Right renal cortex interstitium (tissue), 3 donors: ENCODE measurements around the gene CHCHD10. TPM values are rescaled to one million over a fixed set of nuclear protein-coding genes. Genes with fewer than 3 reads are reported as not detected.

Experiments used
- DNase-seq, 3 donors: peaks; one replicate each; pipeline ENCODE4 v3.0.0-alpha.2; 2013; ENCODE audit warnings: low read depth in 3 of 3, low spot score in 2 of 3
- polyA plus RNA-seq, 3 donors: library from polyadenylated mRNA; unstranded; fragments of 120-200 nt; gene quantifications; one replicate each; pipeline ENCODE4 v1.2.1, GENCODE V29; 2013; ENCODE audit not compliant: insufficient read length in 3 of 3

Gene CHCHD10
- polyA plus RNA-seq, 3 donors: 57.4 to 75.6 (median 61.0) TPM

DNA sequence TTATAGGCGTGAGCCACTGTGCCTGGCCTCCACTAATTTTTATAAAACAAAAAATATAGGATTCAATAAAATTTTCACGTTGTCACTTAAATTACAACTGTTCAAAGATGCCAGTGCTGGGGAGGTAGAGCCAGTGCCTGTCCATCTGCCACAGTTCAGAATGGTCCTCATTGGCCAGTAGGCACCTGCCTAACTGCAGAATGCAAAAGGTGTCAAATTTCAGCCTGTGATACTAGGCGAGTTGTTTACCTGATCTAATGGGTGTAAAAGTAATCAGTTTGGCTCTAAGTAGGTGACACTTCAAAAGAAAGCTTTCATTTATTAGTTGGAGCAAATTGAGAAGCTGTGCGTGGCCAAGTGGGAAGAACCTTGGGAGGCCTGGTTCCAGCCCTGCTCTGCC is 21.3 kb upstream of the CHCHD10 start:
- no peak for DNase-seq

GRCh38 chr22:23787910-23788309 is 20.1 kb upstream of the CHCHD10 start:
- DNase-seq: no peak

DNA sequence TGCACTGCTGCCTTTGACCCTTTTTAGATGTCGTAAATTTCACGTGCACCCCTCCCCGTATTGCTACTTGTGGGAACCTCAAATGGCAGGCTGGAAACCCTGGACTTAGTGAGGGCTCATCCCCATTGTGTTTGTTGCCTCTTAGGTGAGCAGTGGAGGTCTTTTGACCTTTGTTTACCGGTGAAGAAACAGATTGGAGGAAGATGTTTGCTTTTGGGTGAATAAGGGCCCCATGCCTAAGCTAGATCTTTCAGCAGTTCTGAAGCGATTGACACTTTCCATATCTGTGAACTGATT is 19.8 kb upstream of the CHCHD10 start:
- DNase-seq: no peak

- DNase-seq: peak; percentile 63 to 82 (median 80)
Measured at GRCh38 chr22:23786752-23787599, 19.2 kb upstream of the CHCHD10 start, which contains the start of gene SMARCB1. TSS of gene SMARCB1 (plus strand) at chr22:23786966. CDS start at chr22:23787170, 204 bp downstream.

DNA sequence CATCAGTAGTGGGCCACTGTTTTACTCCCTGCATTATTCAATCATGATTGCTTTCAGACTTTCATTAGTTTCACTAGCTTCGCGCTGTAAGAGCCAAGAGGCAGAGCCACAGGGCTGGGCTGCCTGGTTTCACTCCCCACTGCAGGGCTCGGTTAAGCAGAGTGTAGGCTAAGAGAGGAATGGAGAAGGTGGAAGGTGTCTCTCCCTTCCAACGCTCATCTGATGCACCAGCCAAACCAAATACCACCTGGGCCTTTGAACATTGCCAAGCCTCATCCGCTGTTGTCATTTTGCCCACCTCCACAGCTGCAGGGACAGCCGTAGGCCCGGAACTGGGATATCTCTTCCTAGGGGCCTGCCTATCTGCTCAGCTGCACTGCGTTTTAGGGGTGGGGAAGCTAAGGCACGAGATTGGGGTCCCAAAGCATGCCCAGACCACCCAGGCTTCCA is 18.5 kb upstream of the CHCHD10 start:
- DNase-seq: no peak

DNA sequence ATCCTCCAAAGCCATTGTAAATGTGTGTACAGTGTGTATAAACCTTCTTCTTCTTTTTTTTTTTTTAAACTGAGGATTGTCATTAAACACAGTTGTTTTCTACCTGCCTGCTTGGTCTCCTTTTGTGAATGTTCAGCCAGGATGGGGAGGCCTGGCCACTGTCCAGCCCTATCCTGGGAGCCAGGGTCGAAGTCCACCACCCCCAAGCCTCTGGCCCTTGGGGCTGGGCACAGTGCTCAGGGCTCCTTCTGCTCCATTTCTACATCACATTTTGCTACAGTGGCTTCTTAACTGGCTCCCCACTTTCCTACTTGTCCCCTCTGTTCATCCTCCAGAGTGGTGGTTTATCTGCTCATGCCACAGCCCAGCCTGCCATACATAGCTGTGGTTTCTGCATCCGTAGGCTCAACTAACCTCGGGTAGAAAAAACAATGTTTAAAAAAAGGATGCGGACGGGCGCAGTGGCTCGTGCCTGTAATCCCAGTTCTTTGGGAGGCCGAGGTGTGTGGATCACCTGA is 16.5 kb upstream of the CHCHD10 start:
- no peak for DNase-seq

- DNase-seq: no peak
Measured at GRCh38 chr22:23783265-23784150, 15.7 kb upstream of the CHCHD10 start.

DNA sequence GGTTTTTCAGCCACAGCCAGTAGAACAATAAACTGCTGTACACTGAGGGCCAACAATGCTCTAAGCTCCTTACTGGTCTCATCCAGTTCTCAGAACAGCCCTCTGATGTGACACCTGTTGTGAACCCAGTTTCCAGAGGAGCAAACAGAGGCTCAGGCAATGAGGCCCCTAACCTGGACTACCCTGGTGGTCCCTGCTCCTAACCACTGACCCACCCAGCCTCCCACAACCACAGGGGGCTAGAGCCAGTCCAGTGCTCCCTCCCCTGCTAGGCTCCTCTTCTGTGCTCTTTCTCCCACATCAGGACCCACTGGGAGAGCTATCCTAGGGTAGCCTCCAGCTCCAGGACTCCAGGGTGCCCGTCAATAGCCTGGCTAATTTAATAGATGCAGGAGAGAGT is 14.9 kb upstream of the CHCHD10 start:
- DNase-seq: no peak

GRCh38 chr22:23782252-23782651 is 14.5 kb upstream of the CHCHD10 start:
- DNase-seq: no peak

- no peak for DNase-seq
Measured at GRCh38 chr22:23781511-23782183, 13.9 kb upstream of the CHCHD10 start.

DNA sequence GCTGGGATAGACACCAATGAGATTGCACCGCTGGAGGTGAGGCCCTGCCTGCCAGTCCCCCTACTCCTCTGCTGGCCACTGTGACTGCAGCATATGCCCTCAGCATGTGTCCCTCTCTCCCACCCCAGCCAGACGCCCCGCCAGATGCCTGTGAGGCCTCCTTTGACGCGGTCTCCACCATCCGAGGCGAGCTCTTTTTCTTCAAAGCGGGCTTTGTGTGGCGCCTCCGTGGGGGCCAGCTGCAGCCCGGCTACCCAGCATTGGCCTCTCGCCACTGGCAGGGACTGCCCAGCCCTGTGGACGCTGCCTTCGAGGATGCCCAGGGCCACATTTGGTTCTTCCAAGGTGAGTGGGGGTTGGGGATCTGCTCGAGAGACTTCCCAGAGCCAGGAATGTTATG is 13.3 kb upstream of the CHCHD10 start:
- DNase-seq: no peak

DNA sequence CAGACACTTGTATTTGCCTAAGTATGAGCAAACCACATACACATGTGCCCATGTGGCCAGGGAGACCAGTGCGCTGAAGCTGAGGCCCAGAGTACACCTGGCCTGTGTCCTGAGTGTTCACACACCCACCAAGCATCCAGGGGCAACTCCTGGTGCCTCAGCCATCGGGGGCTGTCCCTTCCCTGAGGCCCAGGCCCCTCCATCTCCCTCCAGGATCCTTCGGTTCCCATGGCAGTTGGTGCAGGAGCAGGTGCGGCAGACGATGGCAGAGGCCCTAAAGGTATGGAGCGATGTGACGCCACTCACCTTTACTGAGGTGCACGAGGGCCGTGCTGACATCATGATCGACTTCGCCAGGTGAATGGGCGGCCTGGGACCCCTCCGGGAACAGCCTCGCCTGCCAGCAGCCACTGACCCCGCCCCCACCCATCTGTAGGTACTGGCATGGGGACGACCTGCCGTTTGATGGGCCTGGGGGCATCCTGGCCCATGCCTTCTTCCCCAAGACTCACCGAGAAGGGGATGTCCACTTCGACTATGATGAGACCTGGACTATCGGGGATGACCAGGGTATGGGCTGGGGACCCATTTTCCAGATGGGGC is 12.5 kb upstream of the CHCHD10 start:
- no peak for DNase-seq

GRCh38 chr22:23779731-23780130 is 12.0 kb upstream of the CHCHD10 start:
- DNase-seq: no peak

GRCh38 chr22:23779083-23779482 is 11.3 kb upstream of the CHCHD10 start:
- DNase-seq: no peak

- DNase-seq: no peak
Measured at GRCh38 chr22:23778577-23778900, 10.8 kb upstream of the CHCHD10 start.

DNA sequence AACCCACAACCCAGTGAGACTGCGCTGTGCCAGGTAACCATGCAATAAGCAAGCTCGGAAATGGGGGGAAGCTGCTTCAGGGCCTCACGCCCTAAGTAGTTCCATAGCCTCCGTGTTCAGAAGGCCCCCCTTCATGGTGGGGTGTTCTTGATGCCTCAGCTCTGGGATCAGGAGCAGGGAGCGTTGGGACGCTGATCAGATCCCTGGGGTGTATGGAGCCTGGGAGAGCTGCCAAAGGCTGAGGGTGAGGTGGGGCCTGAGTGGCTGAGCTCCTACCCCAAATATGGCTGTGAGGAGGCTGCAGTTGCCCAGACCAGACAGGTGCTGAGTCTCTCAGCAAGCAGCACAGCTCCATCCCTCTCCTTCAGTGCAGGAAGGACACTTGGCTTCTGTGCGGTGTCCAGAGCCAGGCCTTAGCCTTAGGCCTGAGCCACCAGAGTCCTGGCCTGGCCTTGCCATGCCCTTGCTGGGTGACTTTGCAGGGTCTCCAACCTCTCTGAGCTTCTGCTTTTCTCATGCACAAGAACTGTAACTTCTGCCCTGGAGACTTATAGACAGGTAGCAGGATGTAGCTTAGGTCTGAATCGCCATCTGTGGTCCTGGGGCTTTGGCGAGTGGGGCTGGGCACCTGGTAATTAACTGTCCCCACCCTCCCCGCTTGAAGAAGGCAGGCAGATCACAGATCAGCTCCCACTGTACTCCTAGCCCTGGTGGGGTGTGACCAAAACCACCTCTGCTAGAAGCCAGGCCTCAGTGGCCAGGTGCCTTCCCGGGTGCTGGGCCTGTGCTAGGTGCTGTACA is 10.2 kb upstream of the CHCHD10 start:
- no peak for DNase-seq

- no peak for DNase-seq
Measured at GRCh38 chr22:23775779-23776375, 8.1 kb upstream of the CHCHD10 start.

- no peak for DNase-seq
Measured at GRCh38 chr22:23774922-23775436, 7.2 kb upstream of the CHCHD10 start.
